SU-DHL-6 (cell line): ENCODE results near the gene HHAT.

Experiments used
- EZH2phosphoT487 ChIP-seq: fragments of 200-600 bp; sonication (generic), shearing (Covaris generic); conservative IDR thresholded peaks from 2 replicates; pipeline ENCODE4 v1.6.1; 2018; ENCODE audit warnings: mild to moderate bottlenecking, antibody characterized with exemption, low read length, moderate library complexity, mixed read lengths
- TF ChIP-seq, protein P1 (sequence below): fragments of 200-600 bp; sonication (generic); IDR thresholded peaks from one replicate; pipeline ENCODE4 v1.5.1; 2017; ENCODE audit warnings: antibody characterized with exemption, mild to moderate bottlenecking, low read length, moderate library complexity; ENCODE audit not compliant: insufficient read depth, poor library complexity, severe bottlenecking

DNA sequence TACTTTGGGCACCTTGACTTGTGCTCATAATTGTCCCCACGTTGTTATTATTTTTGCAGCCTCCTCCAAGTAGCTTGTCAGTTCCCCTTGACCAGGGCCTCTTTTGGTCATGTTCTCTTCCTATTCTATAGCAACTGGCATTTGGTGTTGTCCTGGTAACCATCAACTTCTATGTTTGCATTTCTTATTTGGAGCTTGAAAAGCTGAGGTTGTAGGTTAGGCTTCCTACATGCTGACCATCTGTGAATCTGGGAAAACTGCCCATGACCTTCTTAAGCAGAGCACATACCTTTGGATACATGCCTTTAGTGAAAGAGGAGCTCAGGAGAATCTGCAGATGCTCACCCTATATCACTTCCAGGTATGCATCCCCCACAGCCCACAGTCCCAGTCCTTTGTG is 160.8 kb downstream of the HHAT start:
- TF ChIP-seq, protein P1, sequence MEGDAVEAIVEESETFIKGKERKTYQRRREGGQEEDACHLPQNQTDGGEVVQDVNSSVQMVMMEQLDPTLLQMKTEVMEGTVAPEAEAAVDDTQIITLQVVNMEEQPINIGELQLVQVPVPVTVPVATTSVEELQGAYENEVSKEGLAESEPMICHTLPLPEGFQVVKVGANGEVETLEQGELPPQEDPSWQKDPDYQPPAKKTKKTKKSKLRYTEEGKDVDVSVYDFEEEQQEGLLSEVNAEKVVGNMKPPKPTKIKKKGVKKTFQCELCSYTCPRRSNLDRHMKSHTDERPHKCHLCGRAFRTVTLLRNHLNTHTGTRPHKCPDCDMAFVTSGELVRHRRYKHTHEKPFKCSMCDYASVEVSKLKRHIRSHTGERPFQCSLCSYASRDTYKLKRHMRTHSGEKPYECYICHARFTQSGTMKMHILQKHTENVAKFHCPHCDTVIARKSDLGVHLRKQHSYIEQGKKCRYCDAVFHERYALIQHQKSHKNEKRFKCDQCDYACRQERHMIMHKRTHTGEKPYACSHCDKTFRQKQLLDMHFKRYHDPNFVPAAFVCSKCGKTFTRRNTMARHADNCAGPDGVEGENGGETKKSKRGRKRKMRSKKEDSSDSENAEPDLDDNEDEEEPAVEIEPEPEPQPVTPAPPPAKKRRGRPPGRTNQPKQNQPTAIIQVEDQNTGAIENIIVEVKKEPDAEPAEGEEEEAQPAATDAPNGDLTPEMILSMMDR, result no peak
- no peak for TF ChIP-seq EZH2phosphoT487
